Activated T-cell treated with anti-CD3 and anti-CD28 coated beads for 4 hours (primary cell): ENCODE data around the gene CDK10.

Experiments used
- DNase-seq: peaks from one replicate; pipeline ENCODE4 v3.0.0-alpha.2; 2020

The CDK10 gene

GRCh38 chr16:89716916-89717687 lies 30.6 kb downstream of the CDK10 start:
- no peak for DNase-seq

- no peak for DNase-seq
These were observed 31.4 kb downstream of the CDK10 start for GRCh38 chr16:89717688-89718505.

DNA sequence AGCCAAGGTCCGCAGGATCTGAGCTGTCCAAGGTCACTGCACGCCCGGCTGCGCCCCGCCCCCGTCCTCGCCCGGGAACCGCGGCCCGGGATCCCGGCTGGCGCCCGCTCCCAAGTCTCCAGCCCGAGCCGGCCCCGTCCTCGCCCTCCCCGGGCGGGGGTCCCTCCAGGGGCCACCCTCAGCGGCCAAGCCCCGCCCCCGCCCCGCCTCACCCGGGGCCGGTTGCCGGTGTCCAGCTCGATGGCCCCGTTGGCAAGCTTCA lies 34.0 kb downstream of the CDK10 start:
- no peak for DNase-seq

DNA sequence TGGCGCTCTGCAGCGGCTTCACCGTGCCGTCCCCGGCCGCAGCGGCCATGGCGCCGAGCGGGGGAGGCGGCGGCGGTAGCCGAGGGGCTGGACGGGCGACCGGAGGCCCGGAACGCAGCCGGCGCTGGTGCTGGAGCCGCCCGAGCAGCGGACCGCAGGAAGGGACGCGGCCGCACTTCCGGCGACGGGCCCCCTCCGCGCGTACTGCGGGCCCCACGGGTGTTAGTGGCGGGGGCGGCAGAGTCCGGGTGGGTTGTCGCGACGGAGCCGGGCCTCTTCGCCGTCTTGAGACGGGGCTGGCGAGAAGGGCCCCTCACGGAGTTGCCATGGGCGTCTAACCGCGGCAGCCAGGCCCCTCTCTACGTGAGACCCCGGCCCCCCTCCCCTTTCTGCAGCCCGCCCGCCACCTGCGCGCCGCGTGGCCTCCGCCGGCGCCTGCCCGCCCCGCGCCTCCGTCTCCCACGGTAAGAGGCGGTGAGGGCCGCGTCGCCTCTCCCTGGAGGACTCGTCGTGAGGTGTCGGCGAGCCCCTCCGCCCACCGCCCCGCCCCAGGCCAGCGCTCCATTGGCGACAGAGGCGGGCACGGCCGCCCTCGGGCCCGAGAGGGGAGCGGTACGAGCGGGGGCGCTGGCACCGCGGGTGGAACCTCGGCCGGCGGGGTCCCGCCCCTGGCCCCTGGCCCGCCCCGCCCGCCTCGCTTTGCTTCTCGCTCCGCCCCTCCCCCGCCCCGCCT lies 34.5 kb downstream of the CDK10 start, which contains the start of the genes VPS9D1 and ZNF276:
VPS9D1 (minus strand) TSS at position 86 of the 733 bp plus-strand sequence; CDS start at position 49, 37 bp downstream.
ZNF276 (plus strand) TSS at position 725 of the 733 bp plus-strand sequence. CDS start 104 bp downstream, outside the sequence.
- peak; percentile 83 for DNase-seq

DNA sequence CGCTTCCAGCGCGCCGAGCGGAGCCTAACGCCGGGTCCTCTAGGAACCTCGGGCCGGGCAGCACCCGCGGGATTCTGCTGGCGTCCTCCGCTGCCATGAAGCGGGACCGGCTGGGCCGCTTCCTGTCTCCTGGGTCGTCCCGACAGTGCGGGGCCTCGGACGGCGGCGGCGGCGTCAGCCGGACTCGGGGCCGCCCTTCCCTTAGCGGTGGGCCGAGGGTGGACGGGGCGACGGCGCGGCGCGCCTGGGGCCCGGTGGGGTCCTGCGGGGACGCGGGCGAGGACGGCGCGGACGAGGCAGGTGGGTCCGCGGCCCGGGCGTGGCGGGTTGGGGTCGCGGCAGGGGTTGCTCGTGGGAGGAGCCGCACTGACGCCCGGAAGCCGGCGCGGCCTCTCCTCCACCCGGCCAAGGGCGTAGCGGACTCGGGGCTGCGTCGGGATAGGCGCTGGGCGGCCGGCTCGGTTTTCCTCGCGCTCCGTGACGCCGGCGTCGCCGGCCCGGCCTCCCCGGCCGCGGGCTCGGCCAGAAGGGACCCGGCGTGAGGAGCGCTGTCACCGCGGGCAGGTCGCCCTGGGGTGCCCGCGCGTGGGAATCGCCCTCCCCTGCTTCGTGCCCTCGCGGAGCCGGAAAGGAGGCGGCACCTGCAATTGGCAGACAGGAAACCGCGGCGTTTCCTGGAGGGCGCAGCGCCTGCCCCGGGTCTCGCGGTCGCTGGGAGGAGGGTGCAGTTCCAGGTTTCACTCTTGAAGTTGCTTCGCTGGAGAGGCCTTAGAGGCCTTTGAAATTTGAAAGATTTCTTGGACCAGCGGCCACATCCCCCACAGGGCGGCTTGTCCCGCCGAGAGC lies 35.3 kb downstream of the CDK10 start:
- peak; percentile 81 for DNase-seq

DNA sequence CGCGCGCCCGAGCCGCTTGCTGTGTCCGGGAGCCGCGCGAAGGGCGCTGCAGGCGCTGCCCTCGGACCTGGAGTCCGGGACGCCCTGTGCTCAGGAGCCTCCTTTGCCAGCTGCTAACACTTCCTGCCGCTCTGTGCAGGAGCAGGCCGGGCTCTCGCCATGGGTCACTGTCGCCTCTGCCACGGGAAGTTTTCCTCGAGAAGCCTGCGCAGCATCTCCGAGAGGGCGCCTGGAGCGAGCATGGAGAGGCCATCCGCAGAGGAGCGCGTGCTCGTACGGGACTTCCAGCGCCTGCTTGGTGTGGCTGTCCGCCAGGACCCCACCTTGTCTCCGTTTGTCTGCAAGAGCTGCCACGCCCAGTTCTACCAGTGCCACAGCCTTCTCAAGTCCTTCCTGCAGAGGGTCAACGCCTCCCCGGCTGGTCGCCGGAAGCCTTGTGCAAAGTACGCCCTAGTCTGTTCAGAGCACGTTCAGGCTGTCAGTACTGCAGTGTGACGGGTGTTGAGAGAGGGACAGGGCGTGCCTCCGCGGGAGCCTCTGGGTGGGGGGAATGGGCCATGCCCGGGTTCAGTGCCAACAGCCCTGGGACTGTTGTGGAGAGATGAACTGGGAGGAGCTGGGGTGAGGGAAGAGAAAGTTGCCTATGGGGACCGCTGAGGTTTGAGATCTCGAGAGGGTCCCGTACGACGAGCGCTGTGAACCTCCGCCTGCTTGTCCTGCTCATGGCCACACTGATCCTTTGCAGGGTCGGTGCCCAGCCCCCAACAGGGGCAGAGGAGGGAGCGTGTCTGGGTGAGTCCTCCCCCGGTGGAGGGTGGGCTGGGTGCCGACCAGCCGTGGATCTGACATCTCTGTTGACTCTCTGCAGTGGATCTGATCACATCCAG lies 36.1 kb downstream of the CDK10 start:
- peak; percentile 28 for DNase-seq

- DNase-seq: peak; percentile 25
These were observed 37.1 kb downstream of the CDK10 start for GRCh38 chr16:89723279-89724250.

DNA sequence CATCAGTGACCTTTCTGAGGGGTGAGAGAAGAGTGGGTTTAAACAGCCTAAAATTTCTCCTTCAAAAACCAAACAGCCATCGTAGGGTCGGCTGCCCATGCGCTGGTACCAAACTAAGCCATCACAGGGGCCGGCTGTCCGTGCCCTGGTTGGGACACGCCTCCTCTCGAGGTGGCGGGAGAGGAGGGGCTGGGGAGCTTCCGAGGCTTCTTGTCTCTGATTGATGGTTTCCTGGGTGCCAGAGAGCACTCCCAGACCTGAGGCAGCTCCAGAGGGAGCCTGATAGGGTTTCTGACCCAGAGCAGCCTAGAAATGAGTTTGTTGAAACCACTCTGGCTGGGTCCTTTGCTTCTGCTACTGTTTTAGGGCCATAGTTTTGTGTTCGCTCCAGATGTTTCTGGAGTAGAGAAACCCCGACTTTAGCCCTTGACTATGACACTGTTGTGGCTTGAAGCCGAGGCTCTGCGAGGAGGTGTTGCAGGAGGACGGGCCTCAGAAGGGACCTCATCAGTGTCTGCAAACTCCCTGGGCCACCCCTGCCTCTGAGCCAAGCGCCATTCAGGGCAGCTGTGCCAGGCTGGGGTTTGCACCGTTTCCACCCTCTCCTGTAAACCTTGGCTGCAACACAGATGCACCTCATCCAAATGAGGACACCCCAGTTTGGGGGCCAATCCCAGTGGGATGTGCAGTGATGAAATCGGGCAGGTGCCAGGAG lies 41.1 kb downstream of the CDK10 start:
- no peak for DNase-seq

GRCh38 chr16:89729293-89729692 lies 42.8 kb downstream of the CDK10 start:
- no peak for DNase-seq

- DNase-seq: no peak
These were observed 43.5 kb downstream of the CDK10 start for GRCh38 chr16:89729863-89730593.

- no peak for DNase-seq
These were observed 44.2 kb downstream of the CDK10 start for GRCh38 chr16:89730610-89731234.

DNA sequence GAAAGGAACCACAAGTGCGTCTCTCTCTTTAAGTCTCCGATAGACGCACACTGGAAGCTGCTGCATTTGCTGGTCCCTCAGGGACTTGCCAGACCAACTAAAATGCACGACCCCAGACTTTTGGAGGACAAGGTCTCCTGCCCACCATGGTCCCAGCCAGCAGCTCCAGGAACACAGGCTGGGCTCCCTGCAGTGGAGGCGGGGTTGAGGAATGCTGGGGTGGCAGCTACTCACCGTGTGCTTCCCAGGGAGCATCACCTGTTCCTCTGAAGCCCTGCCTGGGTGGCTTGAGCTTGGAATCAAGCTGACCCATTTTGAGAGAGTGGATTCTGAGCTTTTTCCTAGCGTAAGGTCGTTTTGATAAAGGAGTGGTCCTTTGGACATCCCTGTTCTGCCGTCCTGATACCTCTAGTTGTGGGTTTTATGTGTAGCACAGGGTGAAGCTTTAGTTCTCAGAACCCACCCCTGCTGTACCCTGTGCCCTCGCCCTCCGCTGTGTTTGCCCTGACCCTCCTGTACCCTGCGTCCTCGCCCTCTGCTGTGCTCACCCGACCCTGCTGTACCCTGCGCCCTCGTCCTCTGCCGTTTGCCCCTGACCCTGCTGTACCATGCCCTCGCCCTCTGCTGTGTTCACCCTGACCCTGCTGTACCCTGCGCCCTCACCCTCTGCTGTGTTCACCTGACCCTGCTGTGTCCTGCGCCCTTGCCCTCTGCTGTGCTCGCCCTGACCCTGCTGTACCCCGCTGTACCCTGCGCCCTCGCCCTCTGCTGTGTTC lies 45.8 kb downstream of the CDK10 start:
- DNase-seq: no peak

DNA sequence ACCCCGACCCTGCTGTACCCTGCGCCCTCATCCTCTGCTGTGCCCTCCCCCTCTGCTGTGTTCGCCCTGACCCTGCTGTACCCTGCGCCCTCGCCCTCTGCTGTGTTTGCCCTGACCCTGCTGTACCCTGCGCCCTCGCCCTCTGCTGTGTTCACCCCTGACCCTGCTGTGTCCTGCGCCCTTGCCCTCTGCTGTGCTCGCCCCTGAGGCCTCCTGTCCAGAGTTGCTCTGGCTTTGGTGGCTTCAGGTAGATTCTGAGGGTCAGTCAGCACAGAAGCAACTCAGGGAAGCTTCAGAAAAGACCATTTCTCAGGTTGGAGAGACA lies 46.4 kb downstream of the CDK10 start:
- no peak for DNase-seq

DNA sequence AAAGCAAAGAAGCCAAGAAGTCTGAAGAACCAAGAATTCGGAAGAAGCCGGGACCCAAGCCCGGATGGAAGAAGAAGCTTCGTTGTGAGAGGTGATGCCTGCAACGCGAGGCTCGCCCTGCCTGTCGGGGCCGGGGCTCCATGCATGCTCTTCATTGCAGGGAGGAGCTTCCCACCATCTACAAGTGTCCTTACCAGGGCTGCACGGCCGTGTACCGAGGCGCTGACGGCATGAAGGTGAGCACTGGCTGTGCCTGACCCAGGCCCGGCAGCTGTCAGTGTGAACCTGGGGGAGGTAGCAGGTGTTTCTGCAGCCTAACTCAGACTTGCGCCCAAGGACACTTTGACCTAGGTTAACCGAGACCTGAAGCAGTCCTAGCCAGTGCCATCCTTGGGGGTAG lies 46.8 kb downstream of the CDK10 start:
- no peak for DNase-seq

GRCh38 chr16:89733792-89734191 lies 47.3 kb downstream of the CDK10 start:
- no peak for DNase-seq

DNA sequence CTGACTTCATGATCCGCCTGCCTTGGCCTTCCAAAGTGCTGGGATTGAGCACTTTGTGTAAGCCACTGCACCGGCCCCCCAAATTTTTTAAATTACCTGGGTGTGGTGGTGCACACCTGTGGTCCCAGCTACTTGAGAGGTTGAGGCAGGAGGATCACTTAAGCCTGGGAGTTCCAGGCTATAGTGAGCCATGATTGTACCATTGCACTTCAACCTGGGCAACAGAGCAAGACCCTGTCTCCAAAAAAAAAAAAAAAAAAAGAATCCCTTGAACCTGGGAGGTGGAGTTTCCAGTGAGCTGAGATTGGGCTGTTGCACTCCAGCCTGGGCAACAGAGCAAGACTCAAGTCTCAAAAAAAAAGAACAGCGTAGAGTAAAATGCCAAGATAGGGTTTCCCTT lies 50.1 kb downstream of the CDK10 start:
- DNase-seq: no peak

DNA sequence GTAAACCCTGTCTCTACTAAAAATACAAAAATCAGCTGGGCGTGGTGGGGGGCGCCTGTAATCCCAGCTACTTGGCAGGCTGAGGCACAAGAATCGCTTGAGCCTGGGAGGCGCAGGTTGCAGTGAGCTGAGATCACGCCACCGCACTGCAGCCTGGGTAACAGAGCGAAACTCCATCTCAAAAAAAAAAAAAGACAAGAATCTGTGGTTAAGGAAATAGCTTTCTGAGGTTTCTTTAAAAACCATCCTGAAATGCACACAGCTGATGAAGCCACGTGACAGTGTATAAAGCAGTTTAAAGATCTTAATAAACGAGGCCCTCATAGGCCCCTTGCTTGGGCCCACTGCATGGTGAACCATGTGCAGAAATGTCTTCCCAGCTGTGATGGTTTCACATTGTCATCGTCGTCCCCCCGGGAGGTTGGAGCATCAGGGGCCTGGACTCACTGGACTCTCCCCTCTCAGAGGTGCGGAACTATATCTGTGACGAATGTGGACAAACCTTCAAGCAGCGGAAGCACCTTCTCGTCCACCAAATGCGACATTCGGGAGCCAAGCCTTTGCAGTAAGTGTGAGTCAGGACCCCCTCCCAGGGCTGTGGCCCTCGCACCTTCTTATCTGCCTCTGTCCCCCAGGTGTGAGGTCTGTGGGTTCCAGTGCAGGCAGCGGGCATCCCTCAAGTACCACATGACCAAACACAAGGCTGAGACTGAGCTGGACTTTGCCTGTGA lies 51.0 kb downstream of the CDK10 start:
- DNase-seq: no peak
